ENCODE results near the gene SBF2.

Gene SBF2

DNA sequence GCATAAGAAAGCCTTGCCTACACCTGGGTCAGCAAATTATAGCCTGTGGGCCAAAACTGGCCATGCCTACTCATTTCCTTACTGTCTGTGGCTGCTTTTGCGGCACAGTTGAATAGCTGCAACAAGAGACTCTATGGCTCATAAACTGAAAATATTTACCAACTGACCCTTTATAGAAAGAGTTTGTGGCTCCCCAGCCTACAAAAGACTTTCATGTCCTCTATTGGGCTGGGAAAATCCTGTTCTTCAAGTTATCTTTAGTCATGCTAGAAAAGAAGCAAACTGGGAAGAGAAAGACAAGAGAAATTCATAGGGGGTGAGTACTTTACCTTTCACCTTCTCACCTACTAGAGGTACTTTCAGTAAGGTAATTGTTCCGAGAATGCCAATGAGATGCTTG, 455.1 kb downstream of the SBF2 start:
- DNase-seq: no peak

DNA sequence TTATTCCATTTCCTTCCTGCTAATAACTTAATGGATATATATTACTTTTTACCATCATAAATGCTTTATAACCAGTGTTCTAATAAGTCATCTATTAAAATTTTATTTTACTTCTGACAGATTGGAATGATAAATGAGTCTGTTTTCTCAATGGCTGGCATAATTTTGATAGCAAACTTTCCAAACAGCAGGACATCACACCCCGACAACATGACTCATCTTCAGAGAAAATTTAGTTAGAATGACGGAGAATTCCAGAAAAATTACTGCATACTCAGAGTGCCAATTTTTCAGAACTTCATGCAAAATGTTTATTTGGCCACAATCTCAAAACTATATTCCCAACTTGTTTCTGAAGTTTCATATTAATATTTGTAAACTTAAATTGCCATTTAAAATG, 455.8 kb downstream of the SBF2 start:
- DNase-seq: no peak

DNA sequence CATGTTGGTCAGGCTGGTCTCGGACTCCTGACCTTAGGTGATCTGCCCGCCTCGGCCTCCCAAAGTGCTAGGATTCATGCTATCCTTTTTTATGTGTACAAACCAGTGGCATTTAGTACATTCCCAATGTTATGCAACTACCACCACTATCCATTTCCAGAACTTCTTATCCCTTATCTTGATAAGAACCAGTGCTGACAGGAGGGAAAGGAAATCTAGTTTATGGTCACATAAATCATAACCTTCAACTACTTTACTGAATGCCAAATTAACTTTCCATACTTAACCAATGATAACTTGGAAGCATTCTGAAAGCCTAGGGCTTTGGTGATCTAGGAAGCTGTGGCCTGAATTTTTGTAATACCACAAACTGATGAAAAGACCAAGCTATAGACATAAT, 459.7 kb downstream of the SBF2 start:
- no peak for DNase-seq

DNA sequence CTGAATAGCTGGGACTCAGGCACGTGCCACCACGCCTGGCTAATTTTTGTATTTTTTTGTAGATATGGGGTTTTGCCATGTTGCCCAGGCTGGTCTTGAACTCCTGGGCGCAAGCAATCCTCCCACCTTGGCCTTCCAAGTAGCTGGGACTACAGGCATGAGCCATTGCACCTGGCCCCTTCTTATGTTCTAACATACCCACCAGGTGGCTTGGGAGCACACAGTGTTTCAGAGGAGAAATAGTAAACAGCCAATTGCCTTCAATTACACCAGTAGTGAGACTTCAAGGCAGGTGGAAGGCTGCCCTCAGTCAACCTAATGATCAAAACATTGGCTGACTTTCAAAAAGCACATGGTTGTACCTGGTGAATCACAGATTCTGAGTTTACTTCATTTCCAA, 462.9 kb downstream of the SBF2 start:
- no peak for DNase-seq

DNA sequence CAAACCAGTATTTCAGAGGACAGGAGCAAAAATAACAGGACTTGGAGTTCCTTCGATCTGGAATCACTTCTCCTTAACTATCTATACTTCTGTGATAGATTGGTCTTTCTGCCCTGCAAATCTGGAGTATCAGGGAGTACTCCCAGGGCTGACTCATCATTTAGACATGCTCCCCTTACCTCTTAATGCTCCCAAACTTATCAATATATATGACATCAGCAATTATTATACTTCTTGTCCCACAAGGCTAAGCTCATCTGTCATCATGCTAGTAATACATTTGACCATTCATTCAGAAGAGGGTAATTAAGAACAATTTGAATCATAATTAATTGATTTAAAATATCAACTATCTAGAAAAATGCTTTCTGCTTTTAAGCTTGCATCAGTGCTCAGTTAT, 466.3 kb downstream of the SBF2 start:
- DNase-seq: no peak

DNA sequence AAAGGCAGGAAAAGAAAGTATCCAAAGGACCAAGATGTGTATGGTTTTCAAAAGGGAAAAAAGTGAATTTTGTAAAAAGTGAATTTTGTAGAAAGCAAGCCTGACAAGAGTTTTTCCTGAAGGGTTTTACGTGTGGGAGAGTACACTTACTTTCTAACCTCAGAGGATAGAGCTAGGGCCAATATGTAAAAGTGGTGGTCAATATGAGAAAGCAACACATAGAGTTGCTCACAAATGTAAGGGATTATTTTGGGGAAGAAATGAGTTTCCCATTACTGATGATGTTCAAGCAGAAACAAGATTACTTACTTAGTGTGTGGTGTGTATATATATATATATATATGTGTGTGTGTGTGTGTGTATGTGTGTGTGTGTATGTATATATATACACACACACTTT, 467.6 kb downstream of the SBF2 start:
- no peak for DNase-seq

DNA sequence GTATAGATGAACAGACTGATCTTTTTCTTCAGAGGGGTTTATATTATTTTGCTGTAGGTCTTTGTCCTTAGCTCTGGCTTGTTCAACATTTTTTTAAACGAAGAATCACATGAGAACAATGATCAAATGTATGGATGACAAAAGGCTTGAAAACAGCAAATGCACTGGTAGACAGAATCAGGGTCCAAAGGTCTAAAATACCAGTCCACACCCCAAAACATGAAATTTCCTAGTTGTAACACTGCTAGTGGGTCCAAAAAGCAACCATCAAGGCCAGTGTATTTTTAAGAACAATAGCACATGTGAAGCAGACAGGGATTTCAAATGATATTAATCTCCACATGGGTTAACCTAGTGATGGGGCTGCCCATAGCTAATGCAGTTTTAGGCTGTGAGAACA, 468.1 kb downstream of the SBF2 start:
- DNase-seq: no peak

DNA sequence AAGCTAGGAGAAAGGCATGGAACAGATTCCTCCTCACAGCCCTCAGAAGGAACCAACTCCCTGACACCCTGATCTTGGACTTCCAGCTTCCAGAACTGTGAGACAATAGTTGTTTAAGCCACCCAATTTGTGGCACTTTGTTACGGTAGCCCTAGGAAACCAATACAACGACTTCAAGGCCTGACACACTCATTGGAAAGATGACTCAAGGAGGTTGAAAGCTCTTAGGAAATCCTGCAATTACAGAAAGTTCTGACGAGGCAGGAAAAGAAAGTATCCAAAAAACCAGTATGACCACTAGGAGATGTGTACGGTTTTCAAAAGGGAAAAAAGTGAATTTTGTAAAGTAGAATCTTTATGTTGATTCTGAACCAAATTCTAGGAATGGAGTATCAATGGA, 468.7 kb downstream of the SBF2 start:
- no peak for DNase-seq

DNA sequence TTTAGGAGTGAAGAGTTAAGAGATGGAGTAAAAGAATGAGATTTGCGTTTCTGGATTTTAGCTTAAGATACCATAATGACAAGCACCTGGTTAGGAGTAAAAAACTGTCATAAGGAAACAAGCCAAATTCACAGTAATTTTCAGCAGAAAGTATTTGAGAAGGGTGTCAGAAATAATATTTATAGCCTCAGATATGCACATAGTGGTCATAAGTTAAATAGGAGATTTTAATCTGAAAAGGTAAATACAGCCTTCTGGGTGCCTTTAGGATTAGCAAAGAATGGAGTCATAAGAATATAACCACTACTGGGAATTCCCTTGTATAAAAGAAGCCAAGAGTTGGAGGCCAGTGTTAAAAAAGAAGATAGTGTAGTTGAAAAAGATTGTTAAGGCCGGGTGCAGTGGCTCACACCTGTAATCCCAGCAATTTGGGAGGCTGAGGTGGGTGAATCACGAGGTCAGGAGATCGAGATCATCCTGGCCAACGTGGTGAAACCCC, 470.1 kb downstream of the SBF2 start:
- no peak for DNase-seq

DNA sequence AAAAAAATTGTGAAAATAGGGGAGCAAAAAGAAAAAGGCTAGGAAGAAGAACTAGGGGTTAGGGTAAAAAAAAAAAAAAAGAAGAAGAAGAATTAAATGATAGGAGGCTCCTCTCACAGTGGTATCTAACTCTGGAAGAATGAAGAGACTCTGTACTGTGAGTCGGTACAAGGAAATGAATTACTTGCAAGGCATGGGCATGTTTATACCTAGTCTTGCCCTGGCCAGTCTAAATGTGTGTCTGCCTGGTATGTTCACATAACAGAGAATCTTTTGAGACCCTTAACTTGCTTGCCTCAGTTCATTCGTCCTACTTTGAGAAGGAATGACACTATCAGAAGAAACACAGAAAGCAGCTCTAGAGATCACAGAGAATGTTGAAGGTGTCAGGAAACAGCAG, 470.6 kb downstream of the SBF2 start:
- DNase-seq: no peak

DNA sequence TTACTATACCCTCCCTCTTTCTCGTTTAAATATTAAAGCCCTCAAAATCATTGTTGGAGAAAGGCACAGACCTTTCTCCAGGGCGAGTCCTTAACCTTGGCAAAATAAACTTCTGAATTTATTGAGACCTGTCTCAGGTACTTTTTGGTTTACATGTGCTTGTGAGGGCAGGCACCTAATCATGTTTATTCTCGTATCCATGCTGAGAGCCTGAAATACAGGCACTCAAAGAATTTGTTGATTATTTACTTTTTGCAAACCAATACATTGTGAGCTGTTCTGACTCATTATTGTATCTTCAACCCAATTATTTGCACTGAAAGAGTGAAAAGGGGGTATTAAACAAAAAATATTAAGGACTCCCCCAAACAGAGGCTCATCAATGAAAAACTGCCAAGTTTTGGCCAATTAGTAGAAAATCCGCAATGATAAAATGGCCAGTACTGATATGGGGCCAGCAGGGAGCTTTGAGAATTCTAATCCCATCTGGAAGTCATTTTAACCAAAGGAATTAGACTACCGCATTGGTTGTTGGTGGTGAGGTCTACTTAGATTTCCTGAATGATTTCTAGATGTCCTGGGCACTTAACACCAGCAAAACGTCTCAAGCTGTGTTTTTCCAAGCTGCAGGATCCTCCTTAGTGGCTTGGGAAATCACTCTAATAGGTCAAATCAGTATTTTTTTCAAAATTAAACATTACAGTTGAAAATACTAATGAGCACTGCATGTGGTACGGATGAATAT, 472.8 kb downstream of the SBF2 start:
- DNase-seq: no peak

DNA sequence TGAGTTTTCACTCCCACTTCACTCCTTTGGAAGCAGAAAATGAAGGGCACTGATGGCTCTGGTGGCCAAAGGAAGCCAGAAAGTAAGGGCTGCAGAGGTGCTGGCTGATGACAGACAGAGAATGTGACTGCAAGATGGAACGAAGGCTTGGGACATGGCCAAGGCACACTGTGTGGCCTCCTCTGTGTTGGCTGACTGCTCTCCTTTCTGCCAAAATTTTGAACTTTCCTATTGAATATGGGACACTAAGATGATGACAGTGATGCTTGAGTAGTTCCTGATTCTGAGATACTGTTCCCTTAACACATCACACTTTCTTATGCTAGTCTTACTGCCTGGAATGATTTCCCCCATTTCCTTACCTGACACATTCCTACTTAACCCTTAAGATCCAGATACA, 473.8 kb downstream of the SBF2 start:
- DNase-seq: no peak

DNA sequence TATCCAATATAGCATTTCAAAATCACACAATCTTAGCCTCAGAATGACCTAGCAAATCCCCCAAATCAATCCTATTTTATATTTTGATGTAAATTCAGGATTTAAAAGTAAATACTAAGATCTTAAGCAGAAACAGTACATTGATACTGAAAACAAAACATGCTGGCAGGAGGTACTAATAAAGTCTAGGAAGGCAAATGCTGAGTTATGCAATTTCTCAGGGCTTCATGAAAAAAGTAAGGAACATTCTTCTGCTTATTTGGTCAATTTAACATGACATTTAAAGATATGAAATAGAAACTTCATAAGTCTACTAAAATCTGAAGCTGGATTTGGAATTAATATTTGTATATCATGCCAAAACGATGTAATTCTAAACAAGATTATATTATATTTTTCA, 476.8 kb downstream of the SBF2 start:
- DNase-seq: no peak

DNA sequence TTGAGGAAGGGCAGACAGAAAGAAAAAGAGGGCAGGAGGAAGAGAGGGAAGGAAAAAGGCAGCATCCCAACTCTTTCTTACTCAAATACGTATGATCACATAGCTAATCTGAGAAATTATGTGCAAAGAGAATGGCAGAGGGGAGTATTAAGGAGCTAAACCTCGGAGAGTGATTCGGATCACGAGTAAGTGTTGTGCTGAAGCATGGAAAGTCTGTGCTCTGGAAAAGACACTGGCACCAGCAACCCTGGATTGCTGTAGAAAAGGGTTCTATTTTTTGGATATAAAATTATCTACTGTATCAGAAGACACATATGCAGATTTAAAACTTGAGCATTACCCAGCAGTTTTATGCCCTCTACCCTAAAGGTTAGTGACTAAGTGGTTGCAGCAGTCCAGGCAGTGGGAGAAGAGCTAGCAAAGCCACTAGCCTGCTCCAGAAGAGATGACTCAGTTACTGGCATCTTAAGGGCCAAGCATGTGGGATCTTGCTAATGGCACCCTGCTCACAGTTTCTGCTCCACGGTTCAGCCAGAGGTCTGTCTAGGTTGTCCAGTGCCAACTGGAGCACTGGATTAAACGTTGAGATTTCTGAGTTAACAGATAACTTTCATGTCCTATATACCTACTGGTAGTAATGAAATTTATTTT, 478.4 kb downstream of the SBF2 start:
- no peak for DNase-seq

DNA sequence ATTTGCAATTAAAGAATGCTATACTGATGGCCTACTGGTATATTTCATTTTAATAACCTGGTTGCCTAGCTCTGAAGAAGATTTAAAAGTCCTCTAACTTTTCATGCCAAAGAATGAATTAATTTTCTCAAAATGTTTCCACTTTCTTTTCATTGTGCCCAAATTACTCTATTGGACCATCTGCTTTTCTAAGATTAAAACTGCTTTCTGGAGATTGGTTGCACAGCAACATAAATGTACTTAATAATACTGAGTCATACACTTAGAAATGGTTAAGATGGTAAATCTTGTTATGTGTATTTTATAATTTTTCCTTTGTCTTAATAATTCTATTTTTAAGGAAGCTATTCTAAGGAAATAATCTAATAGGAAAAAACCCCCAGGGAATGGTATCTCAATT, 479.9 kb downstream of the SBF2 start:
- DNase-seq: no peak

DNA sequence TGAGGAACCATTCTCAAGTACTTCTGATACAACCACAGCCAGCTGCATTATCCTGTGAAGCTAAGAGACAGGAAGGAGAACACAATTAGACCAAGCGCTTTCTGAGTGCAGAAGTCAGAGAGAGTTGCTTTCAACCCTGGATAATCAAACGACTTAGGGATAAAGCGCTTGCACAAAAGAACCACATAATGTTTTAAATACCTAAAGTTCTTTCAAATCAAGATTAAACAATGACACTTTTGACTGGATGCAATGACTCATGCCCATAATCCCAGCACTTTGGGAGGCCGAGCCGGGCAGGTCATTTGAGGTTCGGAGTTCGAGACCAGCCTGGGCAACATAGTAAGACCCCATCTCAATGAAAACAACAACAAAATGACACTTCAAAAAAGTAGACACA, 485.1 kb downstream of the SBF2 start:
- no peak for DNase-seq

DNA sequence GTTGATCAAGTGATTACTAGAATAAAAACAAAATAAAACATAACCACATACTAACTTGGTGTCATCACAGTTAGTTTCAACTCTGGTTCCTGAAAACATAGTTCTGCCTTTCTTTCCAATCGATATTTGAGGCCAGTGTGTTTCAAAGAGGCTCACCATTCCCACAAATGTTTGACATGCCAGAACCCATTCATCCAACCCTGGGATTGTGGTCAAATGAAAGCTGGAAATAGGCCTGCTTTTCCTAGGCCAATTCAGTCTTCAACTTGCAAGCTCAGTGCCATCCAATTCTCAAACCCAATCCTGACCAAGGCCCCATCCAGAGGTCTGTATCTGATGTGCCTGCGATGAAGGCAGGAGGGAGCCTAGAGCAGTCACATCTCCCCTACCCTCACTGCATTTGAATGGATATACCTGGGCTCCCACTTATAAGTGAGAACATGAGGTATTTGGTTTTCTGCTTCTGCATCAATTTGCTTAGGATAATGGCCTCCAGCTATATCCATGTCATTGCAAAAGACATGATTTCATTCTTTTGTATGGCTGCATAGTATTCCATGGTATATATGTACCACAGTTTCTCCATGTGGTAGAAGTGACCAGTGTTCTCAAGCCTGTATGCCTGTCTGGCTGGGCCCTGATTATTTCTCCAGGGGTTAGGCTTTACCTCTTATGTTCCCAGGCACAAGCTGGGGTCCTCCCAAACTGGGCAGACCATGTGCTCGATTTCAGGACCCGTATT, 486.9 kb downstream of the SBF2 start:
- no peak for DNase-seq

DNA sequence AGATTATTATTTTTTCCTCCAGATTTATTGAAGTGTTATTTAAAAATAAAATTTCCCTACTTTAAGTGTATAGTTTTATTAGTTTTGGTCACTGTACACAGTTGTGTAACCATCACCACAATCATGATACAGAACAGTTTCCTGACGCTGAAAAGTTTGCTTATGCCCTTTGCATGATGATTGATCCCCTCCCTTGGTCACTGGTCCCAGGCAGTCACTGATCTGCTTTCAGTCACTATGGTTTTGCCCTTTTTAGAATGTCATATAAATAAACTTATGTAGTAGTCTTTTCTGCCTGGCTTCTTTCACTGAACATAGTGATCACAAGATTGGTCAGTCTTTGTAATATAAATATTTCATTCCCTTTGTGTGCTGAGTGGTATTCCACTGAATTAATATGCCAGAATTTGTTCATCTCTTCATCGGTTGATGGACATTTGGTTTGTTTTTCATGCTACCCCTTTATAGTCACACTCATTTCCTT, 489.6 kb downstream of the SBF2 start:
- DNase-seq: no peak

DNA sequence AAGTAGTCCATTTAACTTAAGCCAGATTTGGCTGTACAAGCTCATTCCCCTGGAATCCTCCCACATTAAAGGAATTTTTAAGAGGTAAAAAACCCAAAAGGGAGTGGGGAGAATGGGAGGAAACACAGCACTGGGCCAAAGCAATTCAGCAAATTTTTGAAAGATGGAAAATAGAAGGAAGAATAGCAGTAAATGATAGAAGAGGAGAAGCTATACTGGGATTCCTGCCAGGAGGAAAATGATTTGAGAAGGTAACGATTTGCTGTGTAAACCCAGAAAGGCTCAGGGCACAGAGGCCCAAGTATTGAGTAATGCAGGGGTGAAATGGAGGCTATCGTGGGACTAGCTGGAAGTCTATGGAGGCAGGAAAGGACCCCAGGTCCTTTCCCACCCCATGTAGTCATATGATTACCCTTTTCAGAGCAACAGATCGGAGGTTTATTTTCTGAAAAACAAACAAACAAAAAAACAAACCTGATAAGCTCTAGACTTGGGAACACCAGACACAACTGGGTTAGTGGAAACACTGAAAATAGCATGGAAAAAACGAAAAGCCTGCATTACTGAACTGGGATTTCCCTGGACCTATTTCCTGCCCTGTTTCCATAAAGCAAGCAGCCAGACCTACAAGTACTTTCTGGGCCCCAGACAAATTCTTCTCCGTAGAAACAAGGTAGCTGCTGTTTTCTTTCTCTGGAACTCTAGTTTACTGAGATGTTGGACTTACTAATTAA, 490.2 kb downstream of the SBF2 start:
- DNase-seq: no peak

DNA sequence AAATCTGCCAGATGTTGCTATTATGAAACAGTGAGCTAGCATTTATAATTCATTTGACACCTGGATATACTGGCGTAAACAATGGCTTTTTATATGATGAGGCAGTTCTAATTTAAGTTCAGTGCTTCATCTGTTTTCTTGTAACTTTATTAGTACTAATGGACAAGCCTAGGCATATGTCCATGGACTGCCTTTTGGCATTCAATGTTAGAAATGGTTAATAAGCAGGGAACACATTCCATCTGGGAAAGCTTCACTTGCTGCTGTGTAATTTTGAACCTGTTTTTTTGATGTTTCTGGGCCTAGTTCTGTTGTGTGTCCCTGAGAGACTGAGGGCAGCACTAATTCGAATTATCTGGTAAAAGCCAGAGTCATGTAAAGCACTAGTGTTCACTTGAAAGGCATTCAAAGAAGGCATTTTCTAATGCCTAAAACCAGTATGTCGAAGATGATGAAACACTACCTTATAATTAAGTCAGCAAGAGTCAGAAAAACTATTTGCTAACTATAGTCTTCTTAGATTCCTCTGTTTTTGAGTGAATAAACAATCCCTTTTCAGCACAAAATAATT, 491.6 kb downstream of the SBF2 start:
- no peak for DNase-seq

DNA sequence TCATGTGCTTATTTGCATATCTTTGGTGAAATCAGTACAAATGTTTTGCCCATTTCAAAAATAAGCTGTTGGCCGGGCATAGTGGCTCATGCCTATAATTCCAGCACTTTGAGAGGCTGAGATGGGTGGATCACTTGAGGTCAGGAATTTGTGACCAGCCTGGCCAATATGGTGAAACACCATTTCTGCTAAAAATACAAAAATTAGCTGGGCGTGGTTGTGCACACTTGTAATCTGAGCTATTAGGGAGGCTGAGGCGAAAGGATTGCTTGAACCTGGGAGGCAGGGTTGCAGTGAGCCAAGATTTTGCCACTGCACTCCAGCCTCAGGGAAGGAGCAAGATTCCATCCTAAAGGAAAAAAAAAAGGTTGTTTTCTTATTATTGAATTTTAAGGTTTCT, 494.1 kb downstream of the SBF2 start:
- DNase-seq: no peak

DNA sequence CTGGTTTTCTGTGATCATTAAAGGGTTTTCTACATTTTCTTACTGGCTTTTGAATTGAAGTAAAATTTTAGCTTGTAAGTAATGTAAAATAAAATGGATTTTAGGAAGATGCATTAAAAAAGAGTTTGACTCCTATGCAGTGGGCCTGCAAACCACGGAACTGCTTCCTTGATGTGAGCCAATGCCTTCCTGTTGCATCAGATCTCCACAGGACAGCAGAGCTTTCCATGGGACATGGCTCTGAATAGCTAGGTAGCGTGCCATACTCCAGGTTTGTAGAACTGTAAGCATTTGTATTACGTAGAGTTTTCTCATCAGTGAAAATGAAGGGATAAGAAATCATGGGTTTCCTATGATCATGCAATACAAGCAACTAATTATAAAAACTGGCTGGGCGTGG, 496.7 kb downstream of the SBF2 start:
- no peak for DNase-seq

DNA sequence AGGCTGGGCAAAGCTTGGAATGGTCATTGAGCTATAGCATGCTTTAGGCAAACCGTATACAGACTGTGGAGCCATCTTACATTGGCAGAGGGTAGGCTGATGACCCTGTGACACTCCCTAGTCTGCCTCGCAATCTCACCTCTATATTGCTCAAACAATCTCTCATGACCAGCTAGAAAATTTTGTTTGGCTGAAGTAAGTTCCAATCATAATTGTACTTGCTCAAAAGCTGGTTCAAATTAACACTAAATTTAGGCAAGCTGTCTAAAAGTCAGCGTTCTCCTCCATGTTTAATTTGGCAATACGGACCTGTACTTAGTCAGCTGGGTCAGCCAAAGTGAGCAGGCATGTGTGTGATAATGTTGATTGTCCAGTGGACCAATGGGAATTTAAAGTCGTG, 497.2 kb downstream of the SBF2 start:
- DNase-seq: no peak

All from activated CD4-positive, alpha-beta T cell treated with anti-CD3 and anti-CD28 coated beads, Interleukin-2, amount 50 U/mL, for 1 hour (primary cell).